Measurements from ENCODE around the gene LHPP.

LHPP gene

DNA sequence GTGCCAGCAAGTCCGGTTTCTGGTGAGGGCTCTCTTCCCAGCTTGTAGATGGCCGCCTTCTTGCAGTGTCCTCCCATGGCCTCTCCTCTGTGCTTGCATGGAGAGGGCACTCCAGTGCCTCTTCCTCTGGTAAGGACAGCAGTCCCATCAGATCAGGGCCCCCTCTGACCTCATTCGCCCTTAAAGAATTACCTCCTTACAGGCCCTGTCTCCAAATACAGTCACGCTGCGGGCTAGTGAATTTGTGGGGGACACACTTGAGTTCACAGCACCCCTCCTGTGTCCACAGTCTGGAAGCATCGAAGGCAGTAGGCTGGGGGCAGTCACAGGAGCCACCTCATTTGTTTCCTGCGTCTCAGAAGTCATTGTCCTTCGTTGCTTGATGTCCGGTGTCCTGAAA, 54.6 kb downstream of the LHPP start:
- TF ChIP-seq, protein P1, sequence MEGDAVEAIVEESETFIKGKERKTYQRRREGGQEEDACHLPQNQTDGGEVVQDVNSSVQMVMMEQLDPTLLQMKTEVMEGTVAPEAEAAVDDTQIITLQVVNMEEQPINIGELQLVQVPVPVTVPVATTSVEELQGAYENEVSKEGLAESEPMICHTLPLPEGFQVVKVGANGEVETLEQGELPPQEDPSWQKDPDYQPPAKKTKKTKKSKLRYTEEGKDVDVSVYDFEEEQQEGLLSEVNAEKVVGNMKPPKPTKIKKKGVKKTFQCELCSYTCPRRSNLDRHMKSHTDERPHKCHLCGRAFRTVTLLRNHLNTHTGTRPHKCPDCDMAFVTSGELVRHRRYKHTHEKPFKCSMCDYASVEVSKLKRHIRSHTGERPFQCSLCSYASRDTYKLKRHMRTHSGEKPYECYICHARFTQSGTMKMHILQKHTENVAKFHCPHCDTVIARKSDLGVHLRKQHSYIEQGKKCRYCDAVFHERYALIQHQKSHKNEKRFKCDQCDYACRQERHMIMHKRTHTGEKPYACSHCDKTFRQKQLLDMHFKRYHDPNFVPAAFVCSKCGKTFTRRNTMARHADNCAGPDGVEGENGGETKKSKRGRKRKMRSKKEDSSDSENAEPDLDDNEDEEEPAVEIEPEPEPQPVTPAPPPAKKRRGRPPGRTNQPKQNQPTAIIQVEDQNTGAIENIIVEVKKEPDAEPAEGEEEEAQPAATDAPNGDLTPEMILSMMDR (conservative IDR thresholded peaks at IDR 0.05; ENCODE audit: low read length) = no peak
- no peak overlapping the region for H3K4me3 ChIP-seq (ENCODE audit: low read length)
- no peak for DNase-seq (ENCODE audit: low read depth)

DNA sequence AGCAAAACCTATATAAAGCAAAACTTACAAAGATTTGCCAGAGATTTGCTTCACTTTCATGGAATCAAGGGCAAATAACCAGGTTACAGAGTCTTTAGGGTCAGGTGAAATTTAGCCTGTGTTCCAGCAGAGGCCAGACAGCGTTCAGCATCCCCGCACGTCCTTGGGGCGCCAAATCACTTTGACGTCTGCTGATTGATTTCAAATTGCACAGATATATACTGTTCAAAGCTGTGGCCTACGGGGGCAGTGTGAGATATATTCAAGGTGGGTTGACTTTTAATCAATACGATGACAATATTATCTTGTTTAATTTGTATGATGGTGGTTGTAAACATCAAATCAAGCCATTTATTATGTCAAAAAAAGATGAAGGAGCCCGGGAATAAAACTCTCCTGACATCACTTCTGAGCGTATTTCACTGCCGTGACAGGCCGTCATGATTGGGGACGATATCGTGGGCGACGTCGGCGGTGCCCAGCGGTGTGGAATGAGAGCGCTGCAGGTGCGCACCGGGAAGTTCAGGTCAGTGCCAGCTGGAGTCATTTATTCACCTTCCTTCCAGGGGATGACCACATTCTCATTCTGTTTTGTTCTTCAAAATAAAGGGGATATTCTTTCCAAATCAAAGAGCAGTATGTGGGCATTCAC, 55.2 kb downstream of the LHPP start:
- DNase-seq (ENCODE audit: low read depth) = no peak
- H3K4me3 ChIP-seq (ENCODE audit: low read length) = no peak overlapping the region
- TF ChIP-seq, protein P1 (conservative IDR thresholded peaks at IDR 0.05; ENCODE audit: low read length) = no peak

DNA sequence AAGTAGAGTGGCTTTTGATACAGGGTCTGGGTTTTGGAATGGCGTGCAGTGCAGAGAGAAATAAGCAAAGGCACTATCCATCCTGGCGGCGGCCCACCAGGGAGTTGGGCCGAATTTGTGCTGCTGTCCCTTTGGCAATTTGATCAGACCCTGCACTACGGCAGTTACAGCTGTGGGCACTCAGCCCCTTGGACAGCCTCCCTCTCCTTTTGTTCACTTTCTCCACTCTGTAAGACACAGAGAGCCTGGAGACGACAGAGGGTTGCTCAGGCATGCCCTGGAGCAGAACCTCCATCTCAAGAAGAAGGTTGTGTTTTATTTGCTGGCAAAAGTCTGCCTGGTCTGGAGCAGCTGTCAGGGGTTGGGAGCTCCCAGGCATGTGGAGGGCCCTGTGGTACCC, 55.8 kb downstream of the LHPP start:
- DNase-seq (ENCODE audit: low read depth) = no peak
- H3K4me3 ChIP-seq (ENCODE audit: low read length) = no peak overlapping the region
- TF ChIP-seq, protein P1 (conservative IDR thresholded peaks at IDR 0.05; ENCODE audit: low read length) = no peak

DNA sequence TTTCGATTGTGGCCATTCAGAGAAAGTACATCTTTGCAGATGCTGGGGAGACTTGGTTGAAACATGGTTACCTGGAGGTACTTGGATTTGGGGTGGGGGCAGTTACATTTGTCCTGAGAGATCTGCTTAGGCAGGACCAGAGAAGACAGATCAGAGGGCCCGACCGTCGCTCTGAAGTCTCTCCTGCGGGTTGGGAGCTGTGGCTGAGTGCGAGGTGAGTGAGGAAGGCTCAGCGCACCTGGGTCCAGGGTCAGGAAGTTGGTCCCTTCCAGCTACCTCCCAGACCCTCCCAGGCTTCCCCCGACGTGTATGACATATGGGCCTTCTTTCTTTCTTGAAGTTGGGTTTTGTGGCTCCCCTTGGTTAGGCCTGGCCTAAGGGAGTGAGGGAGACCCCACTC, 56.3 kb downstream of the LHPP start:
- DNase-seq (ENCODE audit: low read depth) = no peak
- TF ChIP-seq, protein P1 (conservative IDR thresholded peaks at IDR 0.05; ENCODE audit: low read length) = no peak
- no peak overlapping the region for H3K4me3 ChIP-seq (ENCODE audit: low read length)

DNA sequence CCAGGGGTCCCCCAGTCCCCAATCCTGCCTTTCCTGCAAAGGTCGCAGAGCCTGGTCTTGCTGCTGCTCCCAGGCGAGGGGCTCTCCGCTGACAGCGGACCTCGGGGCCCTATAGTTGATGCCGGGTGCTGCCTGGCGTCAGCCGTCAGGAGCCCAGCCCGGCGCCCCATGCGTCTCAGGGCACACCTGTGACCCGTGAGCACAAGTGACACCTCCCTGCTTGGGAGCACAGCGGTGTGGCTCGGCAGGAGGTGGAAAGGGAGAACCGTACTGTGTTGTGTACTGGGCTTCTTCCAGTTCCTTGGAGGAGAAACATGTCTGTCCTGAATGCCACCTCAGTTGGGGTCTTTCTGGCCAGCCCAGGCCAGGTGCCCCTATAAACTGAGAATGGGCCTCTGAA, 56.7 kb downstream of the LHPP start:
- H3K4me3 ChIP-seq (ENCODE audit: low read length) = no peak overlapping the region
- no peak for DNase-seq (ENCODE audit: low read depth)
- TF ChIP-seq, protein P1 (conservative IDR thresholded peaks at IDR 0.05; ENCODE audit: low read length) = no peak

DNA sequence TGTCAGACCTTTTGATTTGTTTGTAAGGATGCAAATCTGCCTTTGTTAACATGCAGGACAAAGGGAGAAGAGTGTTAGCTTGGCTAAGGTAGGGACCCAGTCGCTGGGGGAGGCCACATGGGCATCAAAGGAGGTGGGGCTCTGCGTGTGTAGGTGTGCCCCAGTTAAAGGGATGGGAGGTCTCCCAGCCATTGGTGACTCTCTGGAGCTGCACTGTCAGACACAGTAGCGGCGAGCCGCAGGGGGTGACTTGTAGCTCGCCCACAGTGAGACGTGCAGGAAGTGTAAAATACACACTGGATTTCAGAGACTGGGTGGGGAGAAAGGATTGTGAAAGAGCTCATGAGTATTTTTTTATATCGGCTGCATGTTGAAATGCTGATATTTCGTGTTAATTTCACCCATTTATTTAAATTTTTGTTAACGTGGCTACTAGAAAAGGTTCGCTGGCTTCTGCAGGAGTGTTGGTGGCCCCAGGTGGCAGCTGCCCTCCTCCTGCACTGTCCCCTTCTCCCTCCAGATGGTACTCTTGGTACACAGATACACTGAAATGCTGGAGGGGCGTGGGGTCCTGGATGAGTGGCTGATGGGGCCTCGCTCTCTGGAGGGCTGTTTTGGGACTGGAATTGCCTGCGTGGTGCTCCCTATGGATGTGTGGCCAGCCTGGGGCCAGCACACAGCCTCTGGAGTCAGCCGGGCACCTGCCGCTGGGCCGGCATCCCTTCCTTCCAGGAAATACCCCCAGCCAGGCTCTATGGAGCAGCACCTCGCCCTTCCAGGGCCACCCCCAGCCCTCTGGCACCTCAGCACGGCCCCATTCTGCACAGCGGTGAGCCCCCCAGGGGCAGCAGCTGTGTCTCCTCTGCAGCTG, 59.2 kb downstream of the LHPP start:
- DNase-seq (ENCODE audit: low read depth) = no peak
- TF ChIP-seq, protein P1 (conservative IDR thresholded peaks at IDR 0.05; ENCODE audit: low read length) = no peak
- no peak overlapping the region for H3K4me3 ChIP-seq (ENCODE audit: low read length)

DNA sequence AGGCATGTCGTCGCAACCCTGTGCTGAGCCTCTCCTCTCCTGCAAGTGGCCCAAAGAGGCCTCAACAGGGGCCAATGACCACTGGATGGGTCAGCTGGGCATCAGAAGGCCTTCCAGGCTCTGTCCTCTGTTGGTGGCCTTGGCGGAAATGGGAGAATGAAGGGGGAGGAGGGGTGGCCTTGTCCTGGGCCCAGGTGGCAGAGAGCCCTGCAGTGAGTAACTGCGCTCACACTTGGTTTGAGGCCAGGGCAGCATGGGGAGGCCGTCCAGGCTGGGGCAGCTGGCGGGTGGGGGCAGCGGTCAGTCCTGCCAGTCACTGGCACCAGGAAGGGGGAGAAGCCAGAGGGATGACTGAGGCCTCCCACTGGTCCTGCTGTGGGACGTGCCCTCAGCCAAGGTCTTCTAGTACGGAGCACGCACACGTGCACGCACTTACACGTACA, 59.8 kb downstream of the LHPP start:
- H3K4me3 ChIP-seq (ENCODE audit: low read length) = no peak overlapping the region
- TF ChIP-seq, protein P1 (conservative IDR thresholded peaks at IDR 0.05; ENCODE audit: low read length) = no peak
- DNase-seq (ENCODE audit: low read depth) = no peak

Data from AG10803 (cell line).